NK-92 treated with Interleukin-12 subunit alpha and Interleukin-12 subunit beta, amount 100 ng/mL, for 24 hours (cell line): ENCODE data around the gene VWC2L.

Experiments used
- DNase-seq: peaks from one replicate; lab custom pipeline; 2025; lab: John Stamatoyannopoulos, UW

The VWC2L gene

DNA sequence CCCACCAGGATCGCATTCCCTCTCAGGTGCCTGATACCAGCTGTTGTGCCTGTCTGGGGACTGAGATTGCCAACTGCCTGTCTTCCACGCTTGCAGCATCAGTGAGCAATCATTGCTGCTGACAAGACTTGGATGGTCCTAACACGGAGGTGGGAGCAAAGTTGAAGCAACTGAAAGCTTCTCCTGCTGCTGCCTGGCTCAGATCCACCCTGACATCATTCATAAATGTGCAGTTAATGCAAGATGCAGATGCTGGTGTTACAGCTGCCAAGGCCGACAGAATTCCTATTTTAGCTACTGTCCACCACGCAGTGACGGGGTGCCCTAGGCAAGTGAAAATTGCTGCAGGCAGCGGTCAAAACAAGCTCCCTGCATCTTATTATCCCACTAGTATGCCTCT lies 131.4 kb downstream of the VWC2L start:
- no peak for DNase-seq

DNA sequence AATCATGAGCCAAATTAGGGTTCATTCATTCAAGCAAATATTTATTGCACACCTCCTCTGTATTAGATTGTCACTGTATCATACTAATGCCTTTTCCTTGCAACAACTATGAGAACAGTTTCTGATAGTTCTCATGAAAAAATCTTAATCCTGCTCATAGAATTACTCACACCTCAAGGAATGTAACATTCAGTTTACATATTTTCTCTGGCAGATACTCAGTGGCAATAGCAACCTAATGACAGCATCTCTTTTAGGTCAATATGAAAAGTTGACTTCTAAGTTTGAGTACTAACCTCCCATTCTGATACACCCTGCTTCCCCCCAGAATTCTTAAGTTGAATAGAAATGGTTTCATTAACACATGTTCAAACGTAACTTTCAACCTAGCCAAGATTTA lies 132.0 kb downstream of the VWC2L start:
- no peak for DNase-seq

DNA sequence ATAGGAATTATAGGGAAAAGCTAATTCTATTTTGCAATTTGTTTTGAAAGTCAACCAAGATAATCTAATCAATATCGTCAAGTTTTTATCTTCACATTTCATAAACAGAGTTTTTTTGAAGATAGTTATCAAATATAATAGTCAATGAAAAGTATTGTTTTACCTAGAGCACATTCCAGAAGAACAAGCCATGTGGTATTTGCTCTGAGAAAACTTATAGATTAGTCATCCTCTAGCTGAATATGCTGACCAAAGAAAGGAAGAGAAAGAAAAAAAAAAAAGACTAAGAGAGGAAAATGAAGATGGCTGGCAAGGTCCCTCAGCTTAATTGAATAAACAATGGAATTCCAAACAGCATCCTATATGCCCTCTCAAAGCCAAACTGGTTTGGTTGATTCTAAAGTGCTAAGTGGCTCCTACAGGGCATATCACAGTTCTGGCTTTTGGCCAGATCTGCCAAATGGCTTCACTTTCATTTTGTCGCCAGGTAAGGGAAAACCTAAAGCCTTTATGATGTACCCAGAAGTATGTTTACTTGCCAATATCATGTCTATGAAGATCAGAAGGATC lies 132.6 kb downstream of the VWC2L start:
- DNase-seq: no peak

DNA sequence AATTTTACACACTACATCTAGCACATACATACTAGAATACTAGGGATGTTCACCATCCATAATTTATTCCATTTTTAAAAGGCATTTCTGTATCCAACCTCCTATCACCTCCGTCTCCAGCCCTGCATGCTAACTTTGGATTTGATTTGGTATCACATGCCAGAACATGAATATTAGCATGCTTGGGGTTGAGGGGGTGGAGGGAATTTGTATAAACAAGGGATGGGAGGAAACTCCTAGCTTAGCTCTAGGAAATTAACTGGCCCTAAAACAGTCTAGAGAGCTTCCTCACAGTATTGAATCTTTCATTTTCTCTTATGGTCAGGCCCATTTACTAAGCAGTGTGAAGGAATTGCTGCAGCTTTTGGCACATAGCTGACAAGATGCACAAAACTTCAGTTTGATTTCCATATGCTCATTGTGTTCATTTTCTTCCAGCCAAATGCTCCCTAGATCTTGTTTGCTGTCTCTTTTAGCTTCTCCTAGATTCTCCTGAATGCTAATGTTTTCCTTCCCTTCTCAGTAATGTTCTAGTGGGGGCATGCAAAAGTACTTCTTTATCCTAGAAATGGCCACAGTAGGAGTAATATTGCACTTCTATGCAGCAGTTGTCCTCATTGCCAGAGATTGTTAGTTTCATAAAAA lies 135.2 kb downstream of the VWC2L start:
- no peak for DNase-seq

DNA sequence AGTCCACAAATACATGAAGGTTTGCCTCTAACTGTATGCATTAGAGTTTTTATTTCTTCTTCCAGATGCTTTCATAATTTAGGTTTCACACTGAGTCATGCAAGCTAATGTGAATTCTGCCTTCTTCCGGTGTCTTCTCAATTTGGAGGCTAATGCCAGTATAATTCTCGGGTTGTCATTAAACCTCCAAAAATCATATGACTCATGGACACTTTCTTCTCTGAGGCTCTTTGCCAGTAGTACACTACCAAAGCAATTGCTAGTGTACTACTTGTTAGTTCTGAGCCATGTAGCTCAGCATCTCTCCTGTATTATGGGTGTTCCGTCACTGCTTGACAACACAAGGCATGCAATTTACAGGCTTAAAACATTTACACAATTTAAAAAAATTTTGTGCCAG lies 137.1 kb downstream of the VWC2L start:
- DNase-seq: no peak

DNA sequence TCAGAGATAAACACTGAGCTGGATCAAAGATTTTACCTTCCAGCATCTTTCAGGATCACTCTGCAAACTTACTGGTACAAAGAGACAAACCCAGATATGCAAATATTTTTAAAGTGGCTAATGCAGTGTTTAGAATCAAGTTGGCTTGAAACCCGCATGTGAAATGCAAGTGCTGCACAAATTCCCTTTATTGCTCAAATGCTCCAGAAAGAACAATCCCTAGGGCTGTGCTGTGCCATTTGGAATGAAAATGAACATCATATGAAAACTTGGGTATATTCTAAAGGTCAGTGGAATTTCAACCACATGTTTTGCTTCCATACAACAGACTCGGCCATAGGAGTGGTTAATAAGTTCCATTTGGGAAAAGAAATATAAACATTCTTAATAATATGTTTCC lies 139.1 kb downstream of the VWC2L start:
- no peak for DNase-seq

DNA sequence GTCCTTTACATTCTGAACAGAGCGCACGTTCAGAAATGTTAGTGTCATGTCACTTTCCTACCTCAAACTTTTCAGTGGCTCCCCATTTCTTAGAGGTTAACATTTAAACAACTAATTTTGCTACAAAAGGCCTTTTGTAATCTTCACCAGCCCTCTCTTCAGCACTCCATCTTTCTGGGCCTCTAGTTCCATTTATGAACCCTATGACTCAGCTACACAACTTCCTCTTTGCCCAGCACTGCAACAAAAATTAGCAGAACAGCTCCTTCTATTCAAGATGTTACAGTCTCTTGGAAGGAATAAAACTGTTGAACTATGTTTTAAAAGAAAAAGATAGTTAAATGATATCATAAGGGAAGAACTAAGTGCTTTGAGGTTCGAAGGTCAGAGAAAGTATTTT lies 139.9 kb downstream of the VWC2L start:
- DNase-seq: no peak

DNA sequence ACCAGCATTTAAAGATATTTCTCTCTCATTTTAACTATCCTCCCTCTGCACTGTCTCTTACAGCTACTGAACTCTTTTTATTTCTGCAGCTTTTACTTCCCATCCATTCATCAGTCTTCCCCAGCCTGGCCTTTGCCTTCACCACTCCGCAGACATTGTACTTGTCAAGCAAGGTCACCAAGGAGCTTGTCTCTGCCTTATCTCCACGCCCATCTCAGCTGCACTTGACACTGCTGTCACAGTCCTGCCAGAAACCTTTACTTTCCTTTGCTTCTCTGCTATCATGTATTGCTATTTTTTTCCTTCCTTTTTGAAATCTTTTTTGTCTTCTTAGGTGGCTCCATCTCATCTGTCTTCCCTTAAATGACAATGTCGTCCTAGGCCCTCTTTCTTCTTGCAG lies 147.0 kb downstream of the VWC2L start:
- DNase-seq: no peak

DNA sequence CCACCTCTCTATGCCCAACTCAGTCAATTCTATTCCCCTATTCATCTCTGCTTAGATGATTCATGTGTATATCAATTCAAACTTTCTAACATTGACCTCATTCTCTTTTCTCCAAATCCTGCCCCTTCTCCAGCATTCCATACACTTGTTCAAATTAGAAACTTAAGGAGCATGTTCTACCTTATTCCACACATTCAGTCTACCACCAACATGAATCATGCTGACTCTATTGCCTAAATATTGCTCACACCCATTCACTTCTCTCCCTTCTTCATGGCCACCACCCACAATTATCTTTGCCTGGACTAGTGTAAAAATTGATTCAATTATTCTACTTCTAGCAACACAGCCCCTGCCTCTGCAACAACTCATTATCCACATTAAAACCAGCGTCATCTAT lies 147.5 kb downstream of the VWC2L start:
- DNase-seq: no peak

DNA sequence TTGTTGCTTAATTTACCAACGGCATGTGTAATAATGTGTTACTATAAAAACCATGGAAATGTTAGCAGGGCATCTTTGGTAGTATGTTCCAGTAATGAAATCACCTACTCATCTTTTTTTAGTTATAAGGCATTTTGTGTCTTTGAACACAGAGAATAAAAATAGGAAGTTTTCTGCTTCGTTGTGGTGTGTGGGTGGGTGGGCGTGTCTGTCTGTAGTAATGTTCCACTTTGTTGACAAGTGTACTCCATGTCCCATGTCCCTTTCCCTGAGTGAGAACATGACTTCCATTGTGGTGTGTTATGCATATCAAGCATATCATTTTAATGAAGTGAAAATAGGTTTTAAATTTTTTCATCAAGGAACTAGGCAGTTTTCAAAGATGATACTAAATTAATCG lies 149.3 kb downstream of the VWC2L start:
- DNase-seq: no peak

DNA sequence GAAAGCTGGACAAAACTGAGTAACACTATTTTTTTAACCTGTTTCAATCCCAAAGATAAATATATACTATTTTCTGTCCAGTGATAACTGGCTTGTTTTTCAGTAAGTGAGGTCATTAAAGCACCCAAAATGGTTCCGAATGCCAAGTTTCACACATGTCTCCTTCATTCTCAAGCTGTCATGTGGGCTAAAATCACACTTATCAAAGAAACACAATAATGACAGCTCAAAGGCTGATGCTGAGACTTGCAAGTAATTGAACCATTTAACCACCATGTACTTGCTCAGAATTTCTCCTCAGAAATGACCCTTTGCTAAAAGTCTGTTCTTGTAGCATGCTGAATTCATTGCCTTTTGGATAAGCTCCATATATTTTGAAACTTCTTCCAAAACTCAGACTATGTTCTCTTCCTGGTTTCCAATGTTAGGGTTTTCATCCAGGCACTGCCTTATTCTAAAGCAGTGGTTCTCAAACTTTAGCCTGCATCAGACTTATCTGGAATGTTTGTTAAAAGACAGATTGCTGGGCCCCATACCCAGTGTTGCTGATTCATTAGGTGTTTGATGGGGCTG lies 149.8 kb downstream of the VWC2L start:
- DNase-seq: no peak

DNA sequence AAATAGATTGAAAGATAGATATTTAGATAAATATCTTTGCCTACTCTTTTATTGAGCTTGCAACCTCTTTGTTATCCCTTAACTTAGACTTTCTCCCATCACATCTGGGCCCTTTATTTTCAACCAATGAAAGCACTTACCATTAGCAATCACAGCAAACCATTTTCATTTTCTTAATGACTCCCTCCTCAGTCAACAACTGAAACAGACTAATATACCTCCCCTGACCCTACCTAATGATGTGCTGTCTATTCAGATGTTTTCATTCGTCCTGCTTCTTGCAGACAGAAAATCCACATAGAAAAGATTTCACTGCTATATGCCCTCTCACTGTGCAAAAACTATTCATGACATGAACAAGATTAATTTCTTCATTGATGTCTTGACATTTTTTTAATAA lies 154.4 kb downstream of the VWC2L start:
- no peak for DNase-seq

DNA sequence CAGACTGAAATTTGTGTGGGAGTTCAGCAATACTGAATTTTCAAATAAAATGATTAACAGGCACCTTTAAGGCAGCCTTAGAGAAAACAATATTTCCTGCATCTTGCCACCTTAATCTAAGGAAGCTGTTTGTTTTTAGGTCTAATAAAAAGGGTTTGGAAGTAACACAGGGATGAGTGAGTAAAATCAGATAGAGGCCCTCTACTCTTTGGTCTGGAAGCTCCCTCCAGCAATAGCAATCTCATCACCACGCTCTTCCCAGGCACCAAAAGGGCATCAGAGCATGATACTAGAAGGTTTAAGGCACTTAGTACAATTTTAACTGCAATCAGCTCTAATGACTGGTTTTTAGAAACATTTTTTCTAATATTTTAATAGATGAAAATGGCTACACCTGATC lies 155.6 kb downstream of the VWC2L start:
- DNase-seq: no peak

DNA sequence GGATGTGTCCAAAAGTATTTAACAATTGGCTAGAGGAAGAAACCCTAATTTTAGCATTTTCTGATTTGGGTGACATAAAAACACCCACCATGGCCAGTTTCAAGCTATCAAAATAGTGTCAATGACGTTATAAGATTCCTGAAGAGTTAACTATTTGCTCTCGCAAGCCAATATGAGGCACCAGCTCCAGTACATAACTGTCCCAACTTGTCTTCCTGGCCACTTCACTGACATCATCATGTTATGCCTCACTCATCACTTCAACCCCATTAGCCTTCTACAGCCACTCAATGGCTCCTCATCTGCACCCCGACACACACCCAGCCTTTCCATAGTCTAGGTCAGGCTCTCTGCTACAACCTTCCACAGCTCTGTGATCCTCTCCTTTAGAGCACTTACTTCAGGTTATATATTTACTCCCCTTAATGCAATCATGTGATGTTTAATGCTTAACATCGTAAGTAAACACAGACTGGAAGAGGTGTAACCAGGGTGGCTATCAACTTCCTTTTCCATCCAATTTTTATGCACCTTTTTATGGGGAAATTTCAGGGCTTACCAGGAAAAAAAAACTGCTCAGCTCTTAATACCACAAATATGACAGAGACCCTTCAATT lies 158.7 kb downstream of the VWC2L start:
- no peak for DNase-seq

DNA sequence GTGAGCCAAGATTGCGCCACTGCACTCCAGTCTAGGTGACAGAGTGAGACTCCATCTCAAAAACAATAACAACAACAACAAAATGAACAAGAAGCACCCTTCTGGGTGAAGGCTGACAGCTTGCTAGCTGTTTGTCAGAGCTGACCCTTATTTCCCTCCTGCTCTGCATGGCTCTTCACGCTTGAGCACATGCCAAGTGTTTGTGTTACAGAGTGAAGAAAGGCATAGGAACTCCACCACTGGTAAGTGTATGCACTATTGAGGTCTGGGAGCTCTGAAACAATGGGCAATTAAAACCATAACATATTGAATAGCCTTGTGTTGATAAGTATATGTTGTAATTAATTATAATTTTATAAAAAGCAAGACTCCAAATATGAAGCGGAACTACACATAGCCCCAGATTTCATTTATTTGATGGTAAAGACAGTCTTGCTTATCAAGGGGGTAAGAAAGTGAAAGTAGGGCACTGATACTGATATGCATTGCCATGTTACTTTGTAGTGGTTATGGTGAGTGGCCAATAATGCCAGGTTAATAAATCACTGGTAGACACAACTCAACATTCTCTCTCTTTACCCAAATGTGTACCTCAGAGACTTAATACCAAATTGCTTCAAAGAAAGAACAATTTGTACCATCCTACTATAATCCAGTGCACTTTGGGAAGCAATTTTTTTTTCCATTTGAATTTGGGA lies 163.4 kb downstream of the VWC2L start:
- no peak for DNase-seq

DNA sequence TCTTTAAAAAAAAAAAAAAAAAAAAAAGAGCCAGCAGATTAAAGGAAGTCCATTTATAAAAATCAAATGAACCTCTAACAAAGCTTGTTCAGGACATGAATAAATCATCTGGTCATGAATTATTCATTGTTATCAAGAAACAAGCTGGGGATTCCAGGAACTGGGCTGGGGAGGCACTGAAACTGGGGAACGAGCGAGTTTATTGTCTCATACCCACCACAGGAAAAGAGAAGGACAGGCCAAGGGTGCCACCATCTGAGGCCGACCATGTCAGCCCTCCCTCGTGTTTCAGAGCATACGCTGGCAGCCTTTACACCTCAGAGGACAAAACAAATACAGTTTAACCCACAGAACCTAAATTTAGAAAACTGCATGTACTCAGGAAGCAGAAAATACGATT lies 164.2 kb downstream of the VWC2L start:
- DNase-seq: no peak

DNA sequence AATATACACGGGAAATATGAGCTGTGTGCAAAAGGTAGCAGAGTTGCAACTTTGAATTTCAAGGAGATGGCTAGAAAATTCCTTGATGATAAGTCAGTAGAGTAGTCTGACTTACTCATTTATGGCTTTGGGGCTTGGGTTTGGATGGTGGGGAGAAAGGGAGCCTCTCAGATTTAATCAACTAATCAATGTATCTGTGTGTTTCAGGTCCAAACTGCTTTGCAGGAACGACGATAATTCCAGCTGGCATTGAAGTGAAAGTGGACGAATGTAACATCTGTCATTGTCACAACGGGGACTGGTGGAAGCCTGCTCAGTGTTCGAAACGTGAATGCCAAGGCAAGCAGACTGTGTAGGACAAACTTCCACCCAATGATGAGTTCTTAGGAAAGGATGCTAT lies 164.6 kb downstream of the VWC2L start:
- DNase-seq: no peak

DNA sequence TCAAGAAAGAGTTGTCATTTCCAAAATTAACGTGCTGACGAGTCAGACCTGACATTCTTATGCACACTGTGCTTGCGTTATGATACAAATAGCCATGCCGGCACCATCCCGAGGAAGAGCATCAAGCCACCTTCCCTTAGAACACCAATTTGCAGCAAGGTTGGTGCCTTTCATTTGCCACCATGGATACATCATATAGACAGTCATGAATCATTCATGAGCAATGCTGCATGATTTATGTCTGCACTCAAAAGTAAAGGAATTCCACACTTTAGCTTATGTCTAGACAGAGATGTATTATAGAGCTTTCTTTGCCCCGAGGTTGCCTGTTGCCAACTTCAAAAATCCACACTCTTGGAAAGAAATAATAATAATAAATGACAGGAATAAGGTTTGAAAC lies 166.9 kb downstream of the VWC2L start:
- no peak for DNase-seq

DNA sequence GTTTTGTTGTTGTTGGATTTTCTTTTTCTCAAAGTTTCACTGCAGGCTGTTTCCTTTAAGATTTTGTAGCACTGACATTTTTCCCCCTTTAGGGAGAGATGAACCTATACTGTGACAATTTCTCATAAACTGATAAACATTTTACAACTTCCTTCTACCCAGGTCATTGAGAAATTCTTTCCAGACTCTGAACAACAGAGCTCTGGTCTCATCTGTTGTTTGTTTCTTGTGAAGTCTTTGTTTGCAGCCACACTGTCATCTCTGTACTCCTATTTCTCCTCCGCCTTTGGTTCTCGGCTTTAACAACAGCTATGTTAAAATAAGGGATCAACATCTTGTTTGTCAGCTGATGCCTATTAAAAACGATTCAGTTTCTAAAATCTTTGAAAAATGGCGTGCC lies 167.6 kb downstream of the VWC2L start:
- DNase-seq: no peak

DNA sequence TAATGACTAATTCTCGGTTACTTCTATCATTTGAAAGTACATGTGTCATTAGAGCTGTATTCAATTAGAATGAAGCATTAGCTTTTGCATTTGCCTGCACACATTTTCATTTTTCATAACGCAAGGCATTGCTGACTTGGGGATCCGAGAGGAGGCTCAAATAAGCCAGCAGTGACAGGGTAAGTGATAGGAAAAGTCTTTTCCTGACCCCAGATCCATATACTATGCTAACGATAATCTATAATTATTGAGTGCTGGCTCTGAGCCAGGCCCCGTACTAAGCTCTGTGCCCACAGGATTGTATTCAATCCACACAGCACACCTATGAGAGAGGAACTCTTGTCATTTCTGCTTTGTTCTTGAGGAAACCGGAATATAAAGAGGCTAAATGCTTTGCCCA lies 168.2 kb downstream of the VWC2L start:
- DNase-seq: no peak

DNA sequence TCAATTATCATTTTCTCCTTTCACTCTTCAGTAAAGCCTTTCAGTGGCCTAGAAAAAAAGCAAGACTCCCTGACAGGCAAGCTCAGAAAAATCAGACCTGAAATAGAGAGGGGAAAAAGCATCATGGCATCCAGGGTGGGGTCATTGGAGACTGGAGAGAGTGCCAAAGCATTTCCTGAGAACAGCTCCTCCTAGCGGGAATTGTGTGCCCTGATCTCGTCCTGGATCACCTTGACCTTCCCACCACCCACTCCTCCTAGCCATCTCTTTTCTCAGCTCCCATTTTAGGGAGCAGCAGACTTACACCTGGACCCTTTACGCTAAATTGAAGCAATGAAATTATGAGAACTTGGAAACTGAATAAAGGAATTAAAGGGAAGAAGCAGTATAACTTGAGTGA lies 176.6 kb downstream of the VWC2L start:
- no peak for DNase-seq

DNA sequence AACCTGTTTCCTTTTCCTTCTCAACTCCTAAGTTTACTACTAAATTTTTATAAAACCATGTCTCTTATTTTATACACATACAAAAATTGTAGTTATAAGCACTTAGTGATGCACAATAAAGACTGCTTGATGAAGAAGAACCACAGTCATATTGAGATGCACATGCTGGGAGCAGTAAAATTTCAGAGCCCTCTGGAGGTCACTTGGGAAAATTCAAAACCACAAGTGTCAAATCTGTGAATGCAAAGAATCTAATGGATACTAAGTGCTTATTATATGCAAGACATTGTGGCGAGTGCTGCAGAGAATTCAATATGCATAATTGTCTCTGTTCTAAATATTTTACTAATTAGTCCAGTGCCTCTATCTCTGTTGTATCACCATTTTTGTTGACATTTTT lies 180.5 kb downstream of the VWC2L start:
- DNase-seq: no peak

DNA sequence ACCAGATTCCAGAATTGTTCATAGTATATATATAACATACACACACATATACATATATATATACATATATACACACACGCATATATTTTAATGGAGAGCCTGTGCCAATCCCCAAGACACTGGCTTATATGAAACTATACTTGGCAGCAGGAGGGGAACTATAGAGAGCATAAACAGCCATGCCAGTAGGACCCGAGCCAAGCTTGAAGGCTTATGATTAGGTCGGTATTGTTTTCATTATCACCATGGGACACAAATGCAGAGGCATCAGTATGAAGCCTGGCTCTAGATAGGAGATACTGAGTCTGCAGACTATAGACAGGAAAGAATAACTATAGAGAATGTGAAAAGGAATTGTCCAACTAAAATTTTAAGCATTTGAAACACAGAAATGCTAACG lies 181.2 kb downstream of the VWC2L start:
- DNase-seq: no peak
